ENCODE data around the gene ADD1.

DNA sequence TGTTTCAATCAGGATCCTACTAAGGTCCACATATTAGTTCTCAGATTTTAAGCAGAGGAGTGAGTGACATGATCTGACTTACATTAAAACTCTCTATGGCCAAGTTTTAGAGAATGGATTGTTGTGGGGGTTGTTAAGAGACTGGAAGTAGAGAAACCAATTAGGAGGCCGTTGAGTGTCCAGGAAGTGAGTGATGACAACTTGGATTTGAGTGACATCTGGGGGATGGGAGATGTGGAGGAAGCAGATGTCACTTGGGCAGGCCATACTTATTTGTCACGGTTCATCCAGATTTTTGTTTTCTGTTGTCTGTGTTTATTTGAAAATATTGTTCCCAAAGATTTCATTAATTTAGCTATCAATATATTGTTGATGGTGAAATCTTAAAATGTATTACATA lies 28.3 kb downstream of the ADD1 start:
- TF ChIP-seq CTCF (IDR thresholded peaks at IDR 0.05) (no peak), EZH2 (IDR thresholded peaks at IDR 0.05) (no peak), EZH2phosphoT487 (IDR thresholded peaks at IDR 0.05) (no peak)

Data from neural progenitor cell (in vitro differentiated cells).